Measurements from ENCODE around the gene CAGE1. TPM values are rescaled to one million over a fixed set of nuclear protein-coding genes. Genes with fewer than 3 reads are reported as not detected.
A peak's percentile ranks its signal among the peaks of the same experiment; 100 is the strongest.

The CAGE1 gene
- polyA plus RNA-seq, 3 donors = not detected

DNA sequence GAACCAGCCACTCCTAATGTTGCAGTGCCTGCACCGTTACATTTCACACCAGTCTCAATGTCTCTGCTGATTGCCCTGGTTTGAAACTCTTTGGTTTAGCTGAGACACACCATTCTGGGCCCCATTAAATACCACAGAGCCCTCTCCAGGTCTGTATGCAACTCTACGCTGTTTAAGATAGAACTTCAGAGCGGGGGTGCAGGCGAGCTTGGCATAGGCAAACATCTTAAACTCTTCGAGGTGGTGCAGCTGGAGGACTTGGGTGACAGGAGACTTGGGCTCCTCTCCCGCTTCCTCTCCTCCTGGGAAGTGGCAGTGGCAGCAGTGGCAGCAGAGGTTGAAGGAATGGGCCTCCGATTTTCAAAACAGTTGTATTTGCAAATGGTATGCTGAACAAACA lies 58.1 kb downstream of the CAGE1 start:
- Mint-ChIP-seq H3K4me3 (no peak overlapping the region), H3K36me3 (no peaks in the 10 kb centered on the region), H3K27ac (no peak overlapping the region), H3K27me3 (ENCODE audit: low read depth in 3 of 3) (peaks cover 0 to 2% (median 0%) of the 10 kb centered on the region in 3 donors), H3K9me3 (no peaks in the 10 kb centered on the region), H3K4me1 (peaks cover 34% of the 10 kb centered on the region)
- Histone ChIP-seq H2AFZ (ENCODE audit: insufficient read depth, low read depth, low read length, poor library complexity, severe bottlenecking) (no peak overlapping the region), H3K79me2 (ENCODE audit: insufficient read depth, low read length) (no peaks in the 10 kb centered on the region), H3K27ac (ENCODE audit: low read depth in 1 of 2, low read length in 2 of 2) (peak overlapping the region in 1 of 2 donors; percentile 47), H3K4me3 (replicated peaks in 1 of 3; ENCODE audit: low read depth in 2 of 3, low read length in 3 of 3) (no peak overlapping the region), H3K9me3 (replicated peaks in 1 of 2; ENCODE audit: control insufficient read depth in 1 of 2, insufficient read depth in 1 of 2, low read length in 2 of 2) (no peaks in the 10 kb centered on the region), H3K9ac (ENCODE audit: insufficient read depth, low read length, poor library complexity, severe bottlenecking) (no peak overlapping the region), H3K4me1 (ENCODE audit: control insufficient read depth in 1 of 2, insufficient read depth in 2 of 2, low read length in 2 of 2) (peaks cover 37 to 38% of the 10 kb centered on the region in 2 donors), H4K20me1 (ENCODE audit: insufficient read depth, low read length) (no peaks in the 10 kb centered on the region), H3K4me2 (replicated peaks; ENCODE audit: extremely low read depth, low read length, poor library complexity, severe bottlenecking) (no peak overlapping the region), H3K27me3 (ENCODE audit: control insufficient read depth in 2 of 2, insufficient read depth in 2 of 2, low read length in 2 of 2) (no peaks in the 10 kb centered on the region), H3K36me3 (replicated peaks in 1 of 2; ENCODE audit: control insufficient read depth in 1 of 2, insufficient read depth in 2 of 2, low read length in 2 of 2) (no peaks in the 10 kb centered on the region)
- TF ChIP-seq, protein P1, sequence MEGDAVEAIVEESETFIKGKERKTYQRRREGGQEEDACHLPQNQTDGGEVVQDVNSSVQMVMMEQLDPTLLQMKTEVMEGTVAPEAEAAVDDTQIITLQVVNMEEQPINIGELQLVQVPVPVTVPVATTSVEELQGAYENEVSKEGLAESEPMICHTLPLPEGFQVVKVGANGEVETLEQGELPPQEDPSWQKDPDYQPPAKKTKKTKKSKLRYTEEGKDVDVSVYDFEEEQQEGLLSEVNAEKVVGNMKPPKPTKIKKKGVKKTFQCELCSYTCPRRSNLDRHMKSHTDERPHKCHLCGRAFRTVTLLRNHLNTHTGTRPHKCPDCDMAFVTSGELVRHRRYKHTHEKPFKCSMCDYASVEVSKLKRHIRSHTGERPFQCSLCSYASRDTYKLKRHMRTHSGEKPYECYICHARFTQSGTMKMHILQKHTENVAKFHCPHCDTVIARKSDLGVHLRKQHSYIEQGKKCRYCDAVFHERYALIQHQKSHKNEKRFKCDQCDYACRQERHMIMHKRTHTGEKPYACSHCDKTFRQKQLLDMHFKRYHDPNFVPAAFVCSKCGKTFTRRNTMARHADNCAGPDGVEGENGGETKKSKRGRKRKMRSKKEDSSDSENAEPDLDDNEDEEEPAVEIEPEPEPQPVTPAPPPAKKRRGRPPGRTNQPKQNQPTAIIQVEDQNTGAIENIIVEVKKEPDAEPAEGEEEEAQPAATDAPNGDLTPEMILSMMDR (IDR thresholded peaks at IDR 0.05) = no peak
- DNase-seq = no peak
- 90% methylated on average over 6 of the region's 7 CpGs for WGBS (ENCODE audit: insufficient coverage)
- intact Hi-C loops (cut with micrococcal nuclease) = loop anchor here in 1 of 2 donors (10.0 kb wide), 1 partner anchor 53 kb away; the partner anchor contains the start of genes CAGE1 and RIOK1

DNA sequence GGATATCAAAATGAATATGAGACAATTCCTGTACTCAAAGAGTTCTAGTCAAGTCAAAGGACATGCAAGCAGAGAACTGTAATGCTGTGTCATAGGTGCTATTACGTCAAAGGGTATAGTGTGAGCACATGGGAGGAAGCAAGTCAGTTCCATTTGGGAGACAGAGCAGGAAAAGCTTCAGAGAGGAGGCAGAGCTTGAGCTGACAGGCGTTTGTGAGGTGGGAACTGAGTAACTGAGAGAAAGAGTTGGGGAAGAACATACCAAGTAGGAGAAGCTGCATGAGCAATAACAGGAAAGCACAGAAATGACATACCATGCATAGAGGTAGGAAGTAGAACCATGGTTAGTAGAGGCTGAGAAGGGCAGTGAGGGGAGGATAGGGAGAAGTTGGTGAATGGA lies 61.3 kb downstream of the CAGE1 start:
- no peak overlapping the region for H3K9ac ChIP-seq (ENCODE audit: insufficient read depth, low read length, poor library complexity, severe bottlenecking)
- H3K4me3 ChIP-seq (replicated peaks in 1 of 3; ENCODE audit: low read depth in 2 of 3, low read length in 3 of 3) = no peak overlapping the region
- H3K4me1 Mint-ChIP-seq = peaks cover 62% of the 10 kb centered on the region
- no peaks in the 10 kb centered on the region for H3K27me3 ChIP-seq (ENCODE audit: control insufficient read depth in 2 of 2, insufficient read depth in 2 of 2, low read length in 2 of 2)
- no peak overlapping the region for H3K4me2 ChIP-seq (replicated peaks; ENCODE audit: extremely low read depth, low read length, poor library complexity, severe bottlenecking)
- DNase-seq = peak; percentile 31 to 83 (median 66)
- no peaks in the 10 kb centered on the region for H3K36me3 Mint-ChIP-seq
- peak overlapping the region; percentile 28 to 44 for H3K27ac ChIP-seq (ENCODE audit: low read depth in 1 of 2, low read length in 2 of 2)
- H4K20me1 ChIP-seq (ENCODE audit: insufficient read depth, low read length) = no peaks in the 10 kb centered on the region
- H3K79me2 ChIP-seq (ENCODE audit: insufficient read depth, low read length) = no peaks in the 10 kb centered on the region
- no peak overlapping the region for H2AFZ ChIP-seq (ENCODE audit: insufficient read depth, low read depth, low read length, poor library complexity, severe bottlenecking)
- H3K27ac Mint-ChIP-seq = peak overlapping the region; percentile 56 to 91 (median 88)
- peak overlapping the region in 1 of 2 donors; percentile 7 for H3K4me3 Mint-ChIP-seq
- WGBS (ENCODE audit: insufficient coverage) = 14% methylated on average over 2 of the region's 2 CpGs
- H3K27me3 Mint-ChIP-seq (ENCODE audit: low read depth in 3 of 3) = peaks cover 0 to 2% (median 0%) of the 10 kb centered on the region in 3 donors
- intact Hi-C loops (cut with micrococcal nuclease) = no loop called here
- no peaks in the 10 kb centered on the region for H3K9me3 Mint-ChIP-seq
- no peaks in the 10 kb centered on the region for H3K36me3 ChIP-seq (replicated peaks in 1 of 2; ENCODE audit: control insufficient read depth in 1 of 2, insufficient read depth in 2 of 2, low read length in 2 of 2)
- no peaks in the 10 kb centered on the region for H3K9me3 ChIP-seq (replicated peaks in 1 of 2; ENCODE audit: control insufficient read depth in 1 of 2, insufficient read depth in 1 of 2, low read length in 2 of 2)
- TF ChIP-seq, protein P1 (IDR thresholded peaks at IDR 0.05) = no peak
- H3K4me1 ChIP-seq (ENCODE audit: control insufficient read depth in 1 of 2, insufficient read depth in 2 of 2, low read length in 2 of 2) = peaks cover 68 to 69% of the 10 kb centered on the region in 2 donors

Data from CD14-positive monocyte (primary cell).